ENCODE data around the gene SLC33A1. TPM values are rescaled to one million over a fixed set of nuclear protein-coding genes. Genes with fewer than 3 reads are reported as not detected.

Gene SLC33A1
- total and polyA plus RNA-seq, 2 of the 13 experiments (the other 11 are each of a cell fraction or from before 2014, with no cell fraction given), result 20.0 to 32.1 TPM

- no peak for TF ChIP-seq SETDB1 (CRISPR knock-in tag; IDR thresholded peaks at IDR 0.05; ENCODE audit: borderline replicate concordance)
- TF ChIP-seq AHR (CRISPR knock-in tag; IDR thresholded peaks at IDR 0.05), result peak; percentile 91
- TF ChIP-seq HNRNPUL1 (IDR thresholded peaks at IDR 0.05; ENCODE audit: low read depth, low read length), result no peak
- TF ChIP-seq, protein P1, sequence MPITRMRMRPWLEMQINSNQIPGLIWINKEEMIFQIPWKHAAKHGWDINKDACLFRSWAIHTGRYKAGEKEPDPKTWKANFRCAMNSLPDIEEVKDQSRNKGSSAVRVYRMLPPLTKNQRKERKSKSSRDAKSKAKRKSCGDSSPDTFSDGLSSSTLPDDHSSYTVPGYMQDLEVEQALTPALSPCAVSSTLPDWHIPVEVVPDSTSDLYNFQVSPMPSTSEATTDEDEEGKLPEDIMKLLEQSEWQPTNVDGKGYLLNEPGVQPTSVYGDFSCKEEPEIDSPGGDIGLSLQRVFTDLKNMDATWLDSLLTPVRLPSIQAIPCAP (CRISPR knock-in tag; IDR thresholded peaks at IDR 0.05; ENCODE audit: low read depth), result peak; percentile 51; the same call in 1 of the 2 replicates
- peak; percentile 93 for TF ChIP-seq TBX2 (CRISPR knock-in tag; IDR thresholded peaks at IDR 0.05; ENCODE audit: borderline replicate concordance)
- TF ChIP-seq ZNF598 (CRISPR knock-in tag; IDR thresholded peaks at IDR 0.05; ENCODE audit: borderline replicate concordance), result no peak; the same call in 1 of the 2 replicates
- TF ChIP-seq ZNF841 (CRISPR knock-in tag; IDR thresholded peaks at IDR 0.05; ENCODE audit: borderline replicate concordance), result no peak
- TF ChIP-seq KDM1A (CRISPR knock-in tag; IDR thresholded peaks at IDR 0.05), result no peak
- TF ChIP-seq KAT8 (CRISPR knock-in tag; IDR thresholded peaks at IDR 0.05), result peak; percentile 99
- peak; percentile 67 for TF ChIP-seq BCL6 (CRISPR knock-in tag; IDR thresholded peaks at IDR 0.05)
- TF ChIP-seq KAT2B (IDR thresholded peaks at IDR 0.05; ENCODE audit: borderline replicate concordance, low read depth, low read length), result no peak
- peak; percentile 49; the same call in 1 of the 2 replicates for TF ChIP-seq ZNF564 (CRISPR knock-in tag; IDR thresholded peaks at IDR 0.05)
- TF ChIP-seq, protein P2, sequence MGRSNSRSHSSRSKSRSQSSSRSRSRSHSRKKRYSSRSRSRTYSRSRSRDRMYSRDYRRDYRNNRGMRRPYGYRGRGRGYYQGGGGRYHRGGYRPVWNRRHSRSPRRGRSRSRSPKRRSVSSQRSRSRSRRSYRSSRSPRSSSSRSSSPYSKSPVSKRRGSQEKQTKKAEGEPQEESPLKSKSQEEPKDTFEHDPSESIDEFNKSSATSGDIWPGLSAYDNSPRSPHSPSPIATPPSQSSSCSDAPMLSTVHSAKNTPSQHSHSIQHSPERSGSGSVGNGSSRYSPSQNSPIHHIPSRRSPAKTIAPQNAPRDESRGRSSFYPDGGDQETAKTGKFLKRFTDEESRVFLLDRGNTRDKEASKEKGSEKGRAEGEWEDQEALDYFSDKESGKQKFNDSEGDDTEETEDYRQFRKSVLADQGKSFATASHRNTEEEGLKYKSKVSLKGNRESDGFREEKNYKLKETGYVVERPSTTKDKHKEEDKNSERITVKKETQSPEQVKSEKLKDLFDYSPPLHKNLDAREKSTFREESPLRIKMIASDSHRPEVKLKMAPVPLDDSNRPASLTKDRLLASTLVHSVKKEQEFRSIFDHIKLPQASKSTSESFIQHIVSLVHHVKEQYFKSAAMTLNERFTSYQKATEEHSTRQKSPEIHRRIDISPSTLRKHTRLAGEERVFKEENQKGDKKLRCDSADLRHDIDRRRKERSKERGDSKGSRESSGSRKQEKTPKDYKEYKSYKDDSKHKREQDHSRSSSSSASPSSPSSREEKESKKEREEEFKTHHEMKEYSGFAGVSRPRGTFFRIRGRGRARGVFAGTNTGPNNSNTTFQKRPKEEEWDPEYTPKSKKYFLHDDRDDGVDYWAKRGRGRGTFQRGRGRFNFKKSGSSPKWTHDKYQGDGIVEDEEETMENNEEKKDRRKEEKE (IDR thresholded peaks at IDR 0.05), result no peak
- no peak for TF ChIP-seq NFE2L2 (IDR thresholded peaks at IDR 0.05; ENCODE audit: low read length)
- TF ChIP-seq ZNF333 (CRISPR knock-in tag; IDR thresholded peaks at IDR 0.05; ENCODE audit: borderline replicate concordance), result peak; percentile 82; the same call in 1 of the 2 replicates
- 0 out of 2 replicates have a peak, but pooled peaks have one; percentile 58 for TF ChIP-seq MYPOP (CRISPR knock-in tag; IDR thresholded peaks at IDR 0.05)
- TF ChIP-seq, protein P3, sequence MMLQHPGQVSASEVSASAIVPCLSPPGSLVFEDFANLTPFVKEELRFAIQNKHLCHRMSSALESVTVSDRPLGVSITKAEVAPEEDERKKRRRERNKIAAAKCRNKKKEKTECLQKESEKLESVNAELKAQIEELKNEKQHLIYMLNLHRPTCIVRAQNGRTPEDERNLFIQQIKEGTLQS (CRISPR knock-in tag; IDR thresholded peaks at IDR 0.05), result peak; percentile 74
- peak; percentile 78; the same call in 1 of the 2 replicates for TF ChIP-seq SP5 (CRISPR knock-in tag; IDR thresholded peaks at IDR 0.05; ENCODE audit: borderline replicate concordance, low read depth)
- peak; percentile 88 for TF ChIP-seq ATF1 (CRISPR knock-in tag; IDR thresholded peaks at IDR 0.05)
- TF ChIP-seq, protein P4, sequence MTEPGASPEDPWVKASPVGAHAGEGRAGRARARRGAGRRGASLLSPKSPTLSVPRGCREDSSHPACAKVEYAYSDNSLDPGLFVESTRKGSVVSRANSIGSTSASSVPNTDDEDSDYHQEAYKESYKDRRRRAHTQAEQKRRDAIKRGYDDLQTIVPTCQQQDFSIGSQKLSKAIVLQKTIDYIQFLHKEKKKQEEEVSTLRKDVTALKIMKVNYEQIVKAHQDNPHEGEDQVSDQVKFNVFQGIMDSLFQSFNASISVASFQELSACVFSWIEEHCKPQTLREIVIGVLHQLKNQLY (CRISPR knock-in tag; IDR thresholded peaks at IDR 0.05), result peak; percentile 73; the same call in 1 of the 2 replicates
- TF ChIP-seq HIVEP1 (CRISPR knock-in tag; IDR thresholded peaks at IDR 0.05), result peak; percentile 67
- no peak for TF ChIP-seq ZNF451 (CRISPR knock-in tag; IDR thresholded peaks at IDR 0.05)
- TF ChIP-seq REL (CRISPR knock-in tag; conservative IDR thresholded peaks at IDR 0.05), result no peak
- TF ChIP-seq MBNL3 (CRISPR knock-in tag; conservative IDR thresholded peaks at IDR 0.05), result no peak
- TF ChIP-seq TEF (CRISPR knock-in tag; IDR thresholded peaks at IDR 0.05), result peak; percentile 49; the same call in 1 of the 2 replicates
Observed at GRCh38 chr3:155854141-155854940, at the start of gene SLC33A1 (continued).
